ENCODE data around the gene TIAM2.
"Not testable (repeated sequence)": the region's sequence is repeated elsewhere in the genome, so short reads cannot be mapped to it uniquely, and the experiment has no call there.

The TIAM2 gene

GRCh38 chr6:155011809-155012291 is 16.7 kb downstream of the TIAM2 start:
- Histone ChIP-seq H3K27ac (peak overlapping the region; percentile 87), H3K9me3 (ENCODE audit: severe bottlenecking) (no peaks in the 10 kb centered on the region), H3K27me3 (ENCODE audit: insufficient read depth, low read depth, severe bottlenecking) (no peaks in the 10 kb centered on the region), H3K36me3 (peaks cover 2% of the 10 kb centered on the region; the same call in 1 of the 2 replicates), H3K4me3 (ENCODE audit: low read depth, low read length) (no peak overlapping the region)
- no peak for DNase-seq
- TF ChIP-seq CTCF (IDR thresholded peaks at IDR 0.05; ENCODE audit: low read depth, low read length), result no peak

DNA sequence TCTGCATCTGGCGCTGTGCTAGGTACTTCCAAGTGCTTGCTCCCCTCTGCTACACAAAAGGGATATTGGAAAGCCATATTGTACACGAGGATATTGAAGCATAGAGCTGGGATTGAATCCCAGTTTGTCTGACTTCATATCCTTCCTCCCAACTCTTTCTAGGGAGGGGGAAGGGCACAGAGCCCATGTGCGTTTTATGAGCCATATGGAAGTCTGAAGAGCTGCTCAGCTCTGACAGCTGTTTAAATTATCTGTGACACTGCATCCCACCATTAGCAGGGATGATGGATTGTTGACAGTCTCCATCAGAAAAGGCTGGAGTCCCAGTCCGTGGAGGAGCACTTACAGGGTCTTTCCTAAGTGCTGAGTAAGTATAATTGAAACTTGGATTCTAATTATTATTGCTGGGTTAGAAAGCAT is 18.4 kb downstream of the TIAM2 start:
- peak; percentile 76 for DNase-seq
- Histone ChIP-seq H3K27ac (peak overlapping the region; percentile 87), H3K9me3 (ENCODE audit: severe bottlenecking) (no peaks in the 10 kb centered on the region), H3K27me3 (ENCODE audit: insufficient read depth, low read depth, severe bottlenecking) (no peaks in the 10 kb centered on the region), H3K36me3 (peaks cover 7% of the 10 kb centered on the region), H3K4me3 (ENCODE audit: low read depth, low read length) (no peak overlapping the region)
- no peak for TF ChIP-seq CTCF (IDR thresholded peaks at IDR 0.05; ENCODE audit: low read depth, low read length)

DNA sequence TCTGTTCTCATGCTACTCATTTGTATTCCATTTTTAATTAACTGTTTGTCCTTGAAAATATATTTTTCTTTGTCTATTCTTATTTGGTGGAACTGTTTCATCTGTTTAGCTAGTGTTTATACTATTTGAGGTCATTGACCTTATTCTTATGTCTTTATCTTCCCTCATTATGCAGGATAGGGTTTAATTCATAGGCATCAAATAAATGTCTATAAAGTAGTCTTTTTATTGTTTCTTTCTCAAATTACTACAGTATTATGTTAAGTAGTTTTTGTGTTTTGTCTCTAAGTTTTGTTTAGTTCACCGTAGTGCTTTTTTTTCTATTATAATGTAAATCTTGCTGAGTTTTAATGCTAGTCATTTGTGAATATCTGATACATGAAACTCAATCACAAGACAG is 19.0 kb downstream of the TIAM2 start:
- Histone ChIP-seq H3K36me3 (peaks cover 7% of the 10 kb centered on the region), H3K4me3 (ENCODE audit: low read depth, low read length) (no peak overlapping the region), H3K27ac (peak overlapping the region; percentile 76), H3K27me3 (ENCODE audit: insufficient read depth, low read depth, severe bottlenecking) (no peaks in the 10 kb centered on the region), H3K9me3 (ENCODE audit: severe bottlenecking) (no peaks in the 10 kb centered on the region)
- no peak for DNase-seq
- TF ChIP-seq CTCF (IDR thresholded peaks at IDR 0.05; ENCODE audit: low read depth, low read length), result no peak

DNA sequence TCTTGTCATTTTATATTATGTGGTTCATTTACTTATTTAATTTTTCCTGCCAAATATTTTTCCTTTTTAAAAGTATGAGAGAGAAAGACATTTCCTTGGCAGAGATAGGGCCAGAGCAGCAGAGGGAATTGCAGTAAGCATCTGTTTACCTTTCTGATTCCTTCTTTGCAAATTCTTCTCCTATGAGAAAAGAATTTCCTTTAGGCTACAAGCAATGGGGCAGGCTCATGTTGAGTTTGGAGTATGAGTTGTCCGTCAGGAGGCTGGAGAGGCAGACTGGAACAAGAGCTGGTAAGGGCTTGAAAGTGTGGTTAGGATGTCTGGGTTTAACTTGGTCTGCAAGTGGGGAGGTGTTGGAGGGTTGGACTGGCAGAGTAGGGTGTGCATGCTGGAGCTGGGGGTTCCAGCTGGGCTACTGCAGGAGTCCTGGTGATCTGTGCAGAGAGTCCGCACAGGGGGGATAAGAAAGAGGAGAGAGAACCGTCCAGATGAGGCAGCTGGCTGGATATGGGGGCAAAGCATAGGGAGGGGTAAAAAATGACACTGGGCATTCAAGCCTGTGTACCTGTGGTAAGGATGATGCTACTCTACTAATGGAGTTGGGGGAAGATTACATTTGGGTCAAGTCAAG is 19.7 kb downstream of the TIAM2 start:
- DNase-seq, result no peak
- peak overlapping the region; percentile 76 for H3K27ac ChIP-seq
- TF ChIP-seq CTCF (IDR thresholded peaks at IDR 0.05; ENCODE audit: low read depth, low read length), result no peak

DNA sequence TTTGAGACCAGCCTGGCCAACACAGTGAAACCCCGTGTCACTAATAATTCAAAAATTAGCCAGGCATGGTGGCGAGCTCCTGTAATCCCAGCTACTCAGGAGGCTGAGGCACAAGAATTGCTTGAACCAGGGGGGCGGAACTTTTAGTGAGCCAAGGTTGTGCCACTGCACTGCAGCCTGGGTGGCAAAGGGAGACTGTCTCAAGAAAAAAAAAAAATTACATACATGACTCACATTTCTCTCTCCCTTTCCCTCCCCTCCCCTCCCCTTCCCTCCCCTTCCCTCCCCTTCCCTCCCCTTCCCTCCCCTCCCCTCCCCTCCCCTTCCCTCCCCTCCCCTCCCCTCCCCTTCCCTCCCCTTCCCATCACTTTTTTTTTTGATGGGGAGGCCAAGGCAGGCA is 23.3 kb downstream of the TIAM2 start:
- DNase-seq; H3K9me3 ChIP-seq (ENCODE audit: severe bottlenecking); H3K27me3 ChIP-seq (ENCODE audit: insufficient read depth, low read depth, severe bottlenecking); H3K4me3 ChIP-seq (ENCODE audit: low read depth, low read length): not testable (repeated sequence)
- Histone ChIP-seq H3K36me3 (peaks cover 23% of the 10 kb centered on the region), H3K27ac (0 out of 2 replicates have a peak overlapping the region, but pooled peaks have one; percentile 10)

More for the DNA sequence above, 19.7 kb downstream of the TIAM2 start:
- no peaks in the 10 kb centered on the region for H3K27me3 ChIP-seq (ENCODE audit: insufficient read depth, low read depth, severe bottlenecking)
- H3K4me3 ChIP-seq (ENCODE audit: low read depth, low read length), result no peak overlapping the region
- H3K36me3 ChIP-seq, result peaks cover 11% of the 10 kb centered on the region
- H3K9me3 ChIP-seq (ENCODE audit: severe bottlenecking), result no peaks in the 10 kb centered on the region

GRCh38 chr6:155021680-155022079 is 26.6 kb downstream of the TIAM2 start:
- no peak for TF ChIP-seq CTCF (IDR thresholded peaks at IDR 0.05; ENCODE audit: low read depth, low read length)
- H3K27ac ChIP-seq, result peak overlapping the region; percentile 84
- H3K27me3 ChIP-seq (ENCODE audit: insufficient read depth, low read depth, severe bottlenecking), result no peaks in the 10 kb centered on the region
- no peak overlapping the region for H3K4me3 ChIP-seq (ENCODE audit: low read depth, low read length)
- peaks cover 21% of the 10 kb centered on the region for H3K36me3 ChIP-seq
- DNase-seq, result no peak
- H3K9me3 ChIP-seq (ENCODE audit: severe bottlenecking), result no peaks in the 10 kb centered on the region

All from WERI-Rb-1 (cell line).